IgD-negative memory B cell (primary cell): ENCODE results near the gene RNF145. TPM values are rescaled to one million over a fixed set of nuclear protein-coding genes. Genes with fewer than 3 reads are reported as not detected.

Experiments used
- polyA plus RNA-seq: library from polyadenylated mRNA; unstranded; fragments of 300-500 nt; fragmentation: Illumina TruSeq; gene quantifications from one replicate; pipeline ENCODE4 v1.2.3, GENCODE V29; 2021

RNF145 gene
- polyA plus RNA-seq, 1 donor from 2014 or later: 15.6 TPM

Other genes starting within 250 kb of the RNF145 start
- gene EBF1, start 109.6 kb downstream of the RNF145 start, polyA plus RNA-seq: 47.0 TPM
- gene UBLCP1, start 53.7 kb upstream of the RNF145 start, polyA plus RNA-seq: 45.1 TPM
- gene IL12B, start 120.9 kb upstream of the RNF145 start, polyA plus RNA-seq: not detected